C4-2B (cell line): ENCODE data around the gene JMJD7.

ENCODE experiments used
- H3K27ac ChIP-seq: fragments of 450-650 bp; 2 replicates; pipeline ENCODE4 v1.5.1; 2017
- CTCF ChIP-seq: fragments of 450-650 bp; conservative IDR thresholded peaks from 2 replicates; pipeline ENCODE4 v1.5.1; 2017; ENCODE audit warnings: mild to moderate bottlenecking
- ZFX ChIP-seq: fragments of 450-650 bp; IDR thresholded peaks from 2 replicates; pipeline ENCODE4 v1.6.1; 2017

The JMJD7 gene

DNA sequence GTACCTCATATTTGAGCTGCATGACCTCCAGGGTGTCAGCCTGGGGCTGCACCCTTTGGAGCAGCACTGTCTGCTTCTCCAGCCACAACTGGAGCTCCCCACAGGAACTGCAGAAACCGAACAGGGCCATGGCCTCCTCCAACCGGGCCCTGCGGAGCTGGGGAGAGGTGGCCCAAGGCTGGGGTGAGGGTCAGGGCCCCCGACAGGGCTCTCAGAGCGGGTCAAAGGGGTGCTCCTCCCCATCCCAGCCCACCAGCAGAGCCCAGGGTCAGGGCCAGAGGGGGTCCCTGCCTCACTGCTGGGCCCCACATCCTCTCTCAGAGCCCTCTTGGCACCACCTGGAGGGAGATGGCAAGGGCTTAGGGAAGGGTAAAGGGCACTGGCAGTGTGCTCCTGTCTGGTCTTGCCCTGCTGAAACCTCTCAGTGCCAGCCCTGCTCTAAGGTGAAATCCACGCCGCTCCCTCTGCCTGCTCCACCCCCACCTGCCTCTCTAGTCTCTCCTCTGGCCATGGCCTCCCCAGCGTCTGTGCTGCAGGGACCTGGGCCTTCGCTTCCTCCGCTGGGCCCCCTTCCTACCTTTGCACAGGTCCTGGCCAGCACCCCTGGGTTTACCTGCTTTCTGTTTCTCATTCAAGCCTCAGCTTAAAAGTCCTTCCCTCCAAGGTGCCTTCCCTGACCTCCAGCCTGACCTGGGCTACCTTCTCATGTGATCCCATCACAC lies 52.4 kb downstream of the JMJD7 start:
- 0 out of 2 replicates have a peak overlapping the region, but pooled peaks have one; percentile 2 for H3K27ac ChIP-seq
- TF ChIP-seq CTCF (no peak), ZFX (no peak)

- no peak overlapping the region for H3K27ac ChIP-seq
- TF ChIP-seq ZFX (no peak), CTCF (no peak)
These were observed 53.2 kb downstream of the JMJD7 start for GRCh38 chr15:41881086-41881485.

DNA sequence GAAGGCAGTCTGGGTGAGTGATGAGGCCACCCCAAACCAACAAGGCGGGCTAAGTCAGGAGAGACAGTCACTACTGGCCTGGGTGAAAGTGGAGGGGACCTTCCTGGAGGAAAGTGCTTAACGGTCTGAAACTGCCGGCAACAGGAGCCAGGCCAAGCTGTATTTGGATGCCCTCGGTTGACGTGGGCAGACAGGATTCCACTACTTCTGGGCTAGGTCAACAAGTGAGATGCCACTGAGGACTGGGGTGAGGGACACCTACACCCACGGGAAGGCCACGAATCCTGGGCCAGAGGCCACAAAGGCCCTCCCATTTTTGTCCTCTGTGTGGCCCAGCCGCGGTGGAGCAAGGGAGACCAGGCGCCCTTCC lies 53.6 kb downstream of the JMJD7 start:
- no peak for TF ChIP-seq ZFX
- H3K27ac ChIP-seq, result no peak overlapping the region

- no peak overlapping the region for H3K27ac ChIP-seq
- TF ChIP-seq CTCF (no peak), ZFX (no peak)
These were observed 54.2 kb downstream of the JMJD7 start for GRCh38 chr15:41881920-41882688.

DNA sequence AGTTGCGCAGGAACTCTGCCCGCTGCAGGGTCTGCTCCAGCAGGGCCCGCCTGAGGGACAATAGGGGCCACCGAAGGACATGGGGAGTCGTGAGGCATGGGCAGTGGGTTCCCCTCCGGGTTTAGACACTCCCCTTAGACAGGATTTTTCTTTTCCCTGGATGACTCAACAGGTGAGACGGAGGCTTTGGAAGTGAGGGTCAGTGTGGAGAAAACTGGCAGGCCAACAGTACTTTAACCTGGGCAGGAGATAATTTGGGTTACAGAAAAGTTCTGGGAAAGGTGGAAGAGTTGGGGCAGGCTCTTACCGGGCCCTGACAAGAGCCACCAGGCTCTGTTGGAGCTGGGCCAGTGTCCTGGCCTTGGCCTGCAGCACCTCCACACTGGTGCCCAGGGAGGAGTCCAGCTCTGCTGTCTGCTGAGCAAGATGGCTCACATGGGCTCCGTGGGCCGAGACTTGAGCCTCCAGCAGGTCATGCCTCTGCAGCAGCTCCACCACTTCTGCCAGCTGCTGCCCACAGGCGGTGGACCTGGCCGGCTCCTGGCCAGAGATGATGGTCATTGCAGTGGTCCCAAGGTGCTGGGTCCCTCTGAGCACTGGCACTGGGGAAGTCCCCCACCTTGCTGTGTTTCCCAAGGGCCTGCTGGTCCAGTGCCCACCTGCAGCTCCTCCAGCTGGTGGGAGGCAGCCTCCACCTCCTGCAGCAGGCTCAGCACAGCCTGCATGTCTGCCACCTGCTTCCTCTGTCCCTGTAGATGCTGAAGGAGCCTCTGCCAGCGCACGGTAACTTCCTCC lies 55.0 kb downstream of the JMJD7 start:
- TF ChIP-seq ZFX (no peak), CTCF (no peak)

GRCh38 chr15:41883484-41883825 lies 55.6 kb downstream of the JMJD7 start:
- no peak overlapping the region for H3K27ac ChIP-seq
- TF ChIP-seq CTCF (no peak), ZFX (no peak)

More for the DNA sequence above, 55.0 kb downstream of the JMJD7 start:
- no peak overlapping the region for H3K27ac ChIP-seq

DNA sequence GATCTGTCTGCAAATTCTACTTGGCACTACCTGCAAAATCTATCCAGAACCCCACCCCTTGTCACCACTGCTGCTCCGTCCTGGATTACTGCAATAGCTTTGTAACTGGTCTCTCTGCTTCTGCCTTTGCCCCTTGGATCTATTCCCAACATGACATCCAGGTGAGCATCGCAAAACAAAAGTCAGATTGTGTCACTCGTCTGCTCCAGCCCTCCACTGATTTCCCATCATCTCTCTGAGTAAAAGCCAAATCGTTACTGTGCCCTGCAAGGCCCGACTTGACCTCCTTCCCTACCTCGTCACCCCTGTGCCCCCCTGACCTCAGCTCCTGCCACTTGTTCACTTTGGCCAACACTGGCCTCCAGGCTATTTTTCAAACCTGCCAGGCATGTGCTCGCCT lies 56.6 kb downstream of the JMJD7 start:
- no peak for TF ChIP-seq ZFX
- no peak for TF ChIP-seq CTCF
- H3K27ac ChIP-seq, result no peak overlapping the region
